SK-N-SH (cell line): ENCODE data around the gene SHKBP1.

Experiments
- POLR2AphosphoS5 ChIP-seq: IDR thresholded peaks from 2 replicates; pipeline ENCODE4 v1.6.1; 2012; ENCODE audit warnings: low read depth, low read length
- TF ChIP-seq, protein P1 (sequence below): IDR thresholded peaks from 2 replicates; pipeline ENCODE4 v1.4.0; 2012; ENCODE audit warnings: low read depth, borderline replicate concordance
- TF ChIP-seq, protein P2 (sequence below): fragments of 200-600 bp; sonication (generic); IDR thresholded peaks from 2 replicates; pipeline ENCODE4 v1.6.1; 2017; ENCODE audit warnings: antibody characterized with exemption, mild to moderate bottlenecking, moderate library complexity
- TF ChIP-seq, protein P3 (sequence below): fragments of 150-350 bp; IDR thresholded peaks from 2 replicates; pipeline ENCODE4 v1.6.1; 2017; ENCODE audit warnings: antibody characterized with exemption, low read length, low read depth, borderline replicate concordance
- TF ChIP-seq, protein P4 (sequence below): fragments of 150-350 bp; IDR thresholded peaks from 2 replicates; pipeline ENCODE4 v1.6.1; 2016; ENCODE audit warnings: mild to moderate bottlenecking, low read depth, low read length
- TF ChIP-seq, protein P5 (sequence below): IDR thresholded peaks from 2 replicates; pipeline ENCODE4 v1.4.0; 2012; ENCODE audit warnings: low read depth

DNA sequence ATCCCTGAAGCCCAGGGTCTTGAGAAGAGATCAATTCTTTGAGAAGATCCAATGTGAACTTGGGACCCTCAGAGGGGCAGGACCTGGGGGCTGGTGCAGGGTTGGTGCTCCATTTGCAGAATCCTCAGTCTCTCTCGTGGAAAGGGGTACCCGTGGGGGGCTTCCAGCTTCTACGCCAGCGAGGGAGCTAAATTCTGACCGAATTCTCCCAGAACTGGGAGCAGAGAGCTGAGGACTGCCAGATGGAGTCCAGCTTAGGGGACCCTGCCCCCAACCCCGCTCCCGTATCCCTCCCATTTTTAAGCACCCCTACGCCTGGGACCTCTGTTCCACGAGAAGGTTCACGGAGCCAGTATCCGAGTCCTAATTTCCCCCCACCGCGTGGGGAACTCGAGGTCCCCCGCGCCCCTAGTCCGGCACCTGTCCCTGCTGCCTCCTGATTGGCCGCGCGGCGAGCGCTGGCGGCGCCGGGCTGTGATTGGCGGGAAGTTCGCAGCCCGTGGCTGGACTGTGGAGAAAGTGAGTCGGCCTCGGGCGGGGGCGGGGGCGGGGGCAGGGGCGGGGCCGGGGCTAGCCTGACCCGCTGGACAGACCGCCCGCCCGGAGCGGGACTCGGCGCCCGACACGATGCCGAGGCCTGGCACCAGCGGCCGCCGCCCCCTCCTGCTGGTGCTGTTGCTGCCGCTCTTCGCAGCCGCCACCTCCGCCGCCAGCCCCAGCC, 20.1 kb downstream of the SHKBP1 start:
- TF ChIP-seq, protein P1, sequence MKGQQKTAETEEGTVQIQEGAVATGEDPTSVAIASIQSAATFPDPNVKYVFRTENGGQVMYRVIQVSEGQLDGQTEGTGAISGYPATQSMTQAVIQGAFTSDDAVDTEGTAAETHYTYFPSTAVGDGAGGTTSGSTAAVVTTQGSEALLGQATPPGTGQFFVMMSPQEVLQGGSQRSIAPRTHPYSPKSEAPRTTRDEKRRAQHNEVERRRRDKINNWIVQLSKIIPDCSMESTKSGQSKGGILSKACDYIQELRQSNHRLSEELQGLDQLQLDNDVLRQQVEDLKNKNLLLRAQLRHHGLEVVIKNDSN: no peak
- TF ChIP-seq, protein P2, sequence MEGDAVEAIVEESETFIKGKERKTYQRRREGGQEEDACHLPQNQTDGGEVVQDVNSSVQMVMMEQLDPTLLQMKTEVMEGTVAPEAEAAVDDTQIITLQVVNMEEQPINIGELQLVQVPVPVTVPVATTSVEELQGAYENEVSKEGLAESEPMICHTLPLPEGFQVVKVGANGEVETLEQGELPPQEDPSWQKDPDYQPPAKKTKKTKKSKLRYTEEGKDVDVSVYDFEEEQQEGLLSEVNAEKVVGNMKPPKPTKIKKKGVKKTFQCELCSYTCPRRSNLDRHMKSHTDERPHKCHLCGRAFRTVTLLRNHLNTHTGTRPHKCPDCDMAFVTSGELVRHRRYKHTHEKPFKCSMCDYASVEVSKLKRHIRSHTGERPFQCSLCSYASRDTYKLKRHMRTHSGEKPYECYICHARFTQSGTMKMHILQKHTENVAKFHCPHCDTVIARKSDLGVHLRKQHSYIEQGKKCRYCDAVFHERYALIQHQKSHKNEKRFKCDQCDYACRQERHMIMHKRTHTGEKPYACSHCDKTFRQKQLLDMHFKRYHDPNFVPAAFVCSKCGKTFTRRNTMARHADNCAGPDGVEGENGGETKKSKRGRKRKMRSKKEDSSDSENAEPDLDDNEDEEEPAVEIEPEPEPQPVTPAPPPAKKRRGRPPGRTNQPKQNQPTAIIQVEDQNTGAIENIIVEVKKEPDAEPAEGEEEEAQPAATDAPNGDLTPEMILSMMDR: no peak
- TF ChIP-seq POLR2AphosphoS5: no peak
- TF ChIP-seq, protein P3, sequence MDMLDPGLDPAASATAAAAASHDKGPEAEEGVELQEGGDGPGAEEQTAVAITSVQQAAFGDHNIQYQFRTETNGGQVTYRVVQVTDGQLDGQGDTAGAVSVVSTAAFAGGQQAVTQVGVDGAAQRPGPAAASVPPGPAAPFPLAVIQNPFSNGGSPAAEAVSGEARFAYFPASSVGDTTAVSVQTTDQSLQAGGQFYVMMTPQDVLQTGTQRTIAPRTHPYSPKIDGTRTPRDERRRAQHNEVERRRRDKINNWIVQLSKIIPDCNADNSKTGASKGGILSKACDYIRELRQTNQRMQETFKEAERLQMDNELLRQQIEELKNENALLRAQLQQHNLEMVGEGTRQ: no peak
- TF ChIP-seq, protein P4, sequence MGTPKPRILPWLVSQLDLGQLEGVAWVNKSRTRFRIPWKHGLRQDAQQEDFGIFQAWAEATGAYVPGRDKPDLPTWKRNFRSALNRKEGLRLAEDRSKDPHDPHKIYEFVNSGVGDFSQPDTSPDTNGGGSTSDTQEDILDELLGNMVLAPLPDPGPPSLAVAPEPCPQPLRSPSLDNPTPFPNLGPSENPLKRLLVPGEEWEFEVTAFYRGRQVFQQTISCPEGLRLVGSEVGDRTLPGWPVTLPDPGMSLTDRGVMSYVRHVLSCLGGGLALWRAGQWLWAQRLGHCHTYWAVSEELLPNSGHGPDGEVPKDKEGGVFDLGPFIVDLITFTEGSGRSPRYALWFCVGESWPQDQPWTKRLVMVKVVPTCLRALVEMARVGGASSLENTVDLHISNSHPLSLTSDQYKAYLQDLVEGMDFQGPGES: no peak
- TF ChIP-seq, protein P5, sequence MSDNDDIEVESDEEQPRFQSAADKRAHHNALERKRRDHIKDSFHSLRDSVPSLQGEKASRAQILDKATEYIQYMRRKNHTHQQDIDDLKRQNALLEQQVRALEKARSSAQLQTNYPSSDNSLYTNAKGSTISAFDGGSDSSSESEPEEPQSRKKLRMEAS: peak; percentile 75
